Stimulated activated memory B cell treated with anti-CD40 and anti-IgM and Interleukin-4, amounts not matched to agents 10 μg/mL and 1 μg/mL and 100 μg/mL, for 72 hours (primary cell): ENCODE data around the gene NCMAP.
"Not testable (repeated sequence)": the region's sequence is repeated elsewhere in the genome, so short reads cannot be mapped to it uniquely, and the experiment has no call there.

Source experiments
- ATAC-seq: fragments of 150-1000 bp; cut with Tn5 transposase; 2 replicates; pipeline ENCODE4 v1.10.0; 2021
- H3K27ac Mint-ChIP-seq: one replicate; pipeline ENCODE4 v1.8.0; 2022; ENCODE audit warnings: mild to moderate bottlenecking, mixed read lengths
- H3K27me3 Mint-ChIP-seq: one replicate; pipeline ENCODE4 v1.8.0; 2022; ENCODE audit warnings: mixed read lengths
- H3K36me3 Mint-ChIP-seq: one replicate; pipeline ENCODE4 v1.8.0; 2022; ENCODE audit warnings: mixed read lengths
- H3K4me1 Mint-ChIP-seq: one replicate; pipeline ENCODE4 v1.8.0; 2022; ENCODE audit warnings: mixed read lengths
- H3K4me3 Mint-ChIP-seq: one replicate; pipeline ENCODE4 v1.8.0; 2022; ENCODE audit warnings: mild to moderate bottlenecking, moderate library complexity, mixed read lengths
- H3K9me3 Mint-ChIP-seq: one replicate; pipeline ENCODE4 v1.8.0; 2022; ENCODE audit warnings: mixed read lengths

Gene NCMAP

GRCh38 chr1:24535021-24535424 lies 20.9 kb upstream of the NCMAP start:
- peak overlapping the region; percentile 98 for H3K27ac Mint-ChIP-seq
- peaks cover 16% of the 10 kb centered on the region for H3K36me3 Mint-ChIP-seq
- H3K27me3 Mint-ChIP-seq, result no peaks in the 10 kb centered on the region

GRCh38 chr1:24535778-24536177 lies 20.1 kb upstream of the NCMAP start:
- H3K27me3 Mint-ChIP-seq, result no peaks in the 10 kb centered on the region

More at GRCh38 chr1:24535021-24535424, 20.9 kb upstream of the NCMAP start:
- ATAC-seq, result peak; percentile 85
- no peaks in the 10 kb centered on the region for H3K9me3 Mint-ChIP-seq
- H3K4me3 Mint-ChIP-seq, result peak overlapping the region; percentile 87
- H3K4me1 Mint-ChIP-seq, result peaks cover 54% of the 10 kb centered on the region

GRCh38 chr1:24536391-24536840 lies 19.5 kb upstream of the NCMAP start:
- H3K36me3 Mint-ChIP-seq, result peaks cover 12% of the 10 kb centered on the region
- H3K4me1 Mint-ChIP-seq, result peaks cover 64% of the 10 kb centered on the region
- H3K9me3 Mint-ChIP-seq, result no peaks in the 10 kb centered on the region

More at GRCh38 chr1:24535778-24536177, 20.1 kb upstream of the NCMAP start:
- Mint-ChIP-seq H3K4me3 (peak overlapping the region; percentile 70), H3K9me3 (no peaks in the 10 kb centered on the region), H3K4me1 (peaks cover 58% of the 10 kb centered on the region), H3K27ac (peak overlapping the region; percentile 98), H3K36me3 (peaks cover 12% of the 10 kb centered on the region)
- no peak for ATAC-seq

DNA sequence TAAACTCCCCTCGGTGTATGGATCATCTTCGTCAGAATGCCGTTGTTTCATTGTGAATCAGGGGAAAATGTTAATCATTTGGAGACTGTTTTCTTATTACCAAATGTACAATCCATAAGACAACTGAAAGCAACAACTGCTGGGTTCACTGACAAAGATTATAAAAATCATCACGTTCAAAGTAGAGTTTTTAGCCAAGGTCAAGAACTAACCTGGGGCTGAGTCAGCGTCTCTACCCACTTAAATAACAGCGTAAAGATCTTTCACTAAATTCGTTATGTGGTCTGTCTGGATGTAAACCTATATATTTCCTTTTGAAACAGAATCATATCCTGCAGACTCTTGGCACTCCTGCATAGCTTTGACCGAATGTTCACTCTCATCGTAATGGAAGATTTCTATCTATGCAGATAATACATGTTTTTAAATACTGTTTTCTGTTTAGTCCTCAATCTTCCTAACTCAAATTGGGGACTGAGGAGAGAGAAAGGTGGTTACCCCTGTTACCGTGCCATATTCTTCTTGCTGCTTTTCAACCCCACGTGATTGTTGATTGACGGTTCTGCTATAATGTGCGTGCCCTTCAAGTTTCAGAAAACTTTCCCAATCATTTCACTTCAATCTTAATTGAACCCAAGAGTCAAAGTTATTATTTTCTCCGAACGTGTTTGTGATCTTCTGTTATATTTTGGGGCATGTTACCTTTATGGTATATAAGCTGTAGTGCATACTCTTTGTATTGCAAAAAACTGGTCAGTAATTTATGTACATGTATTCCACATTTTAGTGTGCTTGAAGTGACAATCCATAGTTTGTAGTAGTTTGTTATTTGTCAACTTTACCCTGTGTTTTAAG lies 15.6 kb upstream of the NCMAP start:
- H3K4me3 Mint-ChIP-seq, result peak overlapping the region; percentile 47
- no peaks in the 10 kb centered on the region for H3K36me3 Mint-ChIP-seq
- H3K9me3 Mint-ChIP-seq, result no peaks in the 10 kb centered on the region
- H3K4me1 Mint-ChIP-seq, result peaks cover 59% of the 10 kb centered on the region
- peak overlapping the region; percentile 88 for H3K27ac Mint-ChIP-seq
- no peaks in the 10 kb centered on the region for H3K27me3 Mint-ChIP-seq
- no peak for ATAC-seq

More at GRCh38 chr1:24536391-24536840, 19.5 kb upstream of the NCMAP start:
- H3K27ac Mint-ChIP-seq, result peak overlapping the region; percentile 98
- no peaks in the 10 kb centered on the region for H3K27me3 Mint-ChIP-seq
- H3K4me3 Mint-ChIP-seq, result peak overlapping the region; percentile 70
- ATAC-seq, result peak; percentile 86

DNA sequence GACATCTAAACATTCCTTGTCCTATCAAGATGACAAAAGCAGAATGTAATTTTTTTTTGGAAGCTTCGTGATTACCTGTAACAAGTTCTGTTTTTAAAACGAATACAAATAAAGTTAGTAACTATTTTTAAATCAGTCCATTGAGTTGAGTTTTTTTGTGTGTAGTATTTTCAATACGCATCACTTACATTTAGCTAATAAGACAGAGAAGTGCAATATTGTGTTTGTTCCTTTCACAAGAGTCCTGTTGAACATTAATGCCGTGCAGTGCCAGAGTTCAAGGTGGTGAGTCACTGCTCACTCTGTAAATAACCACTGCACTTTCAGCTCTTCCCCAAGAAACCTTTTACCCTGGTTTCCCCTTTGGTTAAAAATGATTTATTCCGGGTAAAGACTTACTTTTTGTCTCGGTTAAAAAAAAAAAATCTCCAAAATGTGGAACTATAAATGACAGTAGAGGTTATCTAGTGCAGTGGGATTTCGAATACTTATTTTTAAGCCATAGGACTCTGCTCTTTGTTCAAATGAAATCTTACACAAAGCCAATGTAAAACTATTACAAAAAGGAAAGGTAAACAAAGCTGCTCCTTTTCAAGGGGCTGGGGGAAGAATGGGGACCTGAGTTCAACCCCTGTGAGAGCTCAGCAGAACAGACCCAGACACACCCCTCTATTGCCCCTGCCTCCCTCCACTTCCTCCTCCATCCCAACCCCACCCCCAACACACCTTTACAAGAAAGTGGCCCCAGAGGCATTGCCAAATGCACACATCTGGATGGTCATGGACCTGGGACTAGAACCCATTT lies 14.8 kb upstream of the NCMAP start:
- Mint-ChIP-seq H3K27me3 (no peaks in the 10 kb centered on the region), H3K27ac (peak overlapping the region; percentile 88), H3K9me3 (no peaks in the 10 kb centered on the region), H3K4me1 (peaks cover 51% of the 10 kb centered on the region), H3K36me3 (no peaks in the 10 kb centered on the region), H3K4me3 (peak overlapping the region; percentile 47)
- ATAC-seq, result peak; percentile 73

- no peaks in the 10 kb centered on the region for H3K9me3 Mint-ChIP-seq
Observed at GRCh38 chr1:24541711-24542346, 14.1 kb upstream of the NCMAP start.

DNA sequence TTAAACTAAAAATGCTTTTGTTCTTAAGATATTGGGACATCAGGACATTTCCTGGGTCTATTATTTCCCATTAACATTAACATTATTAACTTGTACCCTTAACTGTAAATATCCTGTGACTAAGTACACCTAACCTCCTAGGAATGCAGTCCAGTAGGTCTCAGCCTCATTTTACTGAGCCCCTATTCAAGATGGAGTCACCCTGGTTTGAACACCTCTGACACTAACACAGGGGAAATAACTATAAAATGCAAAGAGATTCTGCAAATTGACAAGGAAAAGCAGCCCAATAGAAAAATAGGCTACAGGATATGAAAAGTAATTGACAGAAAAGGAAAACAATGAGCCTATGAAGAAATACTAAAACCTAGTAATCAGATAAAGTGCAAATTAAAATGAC lies 11.6 kb upstream of the NCMAP start:
- no peak for ATAC-seq
- H3K36me3 Mint-ChIP-seq, result no peaks in the 10 kb centered on the region
- no peaks in the 10 kb centered on the region for H3K9me3 Mint-ChIP-seq
- H3K4me1 Mint-ChIP-seq, result peaks cover 50% of the 10 kb centered on the region
- no peak overlapping the region for H3K4me3 Mint-ChIP-seq
- H3K27me3 Mint-ChIP-seq, result no peaks in the 10 kb centered on the region
- no peak overlapping the region for H3K27ac Mint-ChIP-seq

More at GRCh38 chr1:24541711-24542346, 14.1 kb upstream of the NCMAP start:
- Mint-ChIP-seq H3K4me1 (peaks cover 44% of the 10 kb centered on the region), H3K27ac (peak overlapping the region; percentile 88), H3K27me3 (no peaks in the 10 kb centered on the region), H3K36me3 (no peaks in the 10 kb centered on the region), H3K4me3 (no peak overlapping the region)
- ATAC-seq, result no peak

DNA sequence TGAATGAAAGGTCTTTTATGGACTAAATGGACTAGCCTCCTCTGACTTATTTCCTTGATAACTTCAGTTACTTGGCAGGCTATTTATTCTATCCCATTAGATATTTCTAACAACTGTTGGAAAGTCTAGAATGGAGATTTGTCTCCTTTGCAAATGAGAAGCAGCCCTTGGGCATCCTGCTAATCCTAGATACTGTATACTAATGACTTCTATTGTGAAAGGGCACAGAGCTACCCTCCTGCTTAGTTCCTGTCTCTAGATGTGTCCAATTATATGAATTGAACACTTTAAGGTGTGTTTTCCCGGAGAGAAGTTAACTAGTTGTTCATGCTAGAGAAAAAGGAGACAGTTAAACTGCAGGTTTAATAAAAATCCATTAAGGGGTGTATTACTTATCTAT lies 10.2 kb upstream of the NCMAP start:
- Mint-ChIP-seq H3K4me1 (peaks cover 36% of the 10 kb centered on the region), H3K27me3 (no peaks in the 10 kb centered on the region), H3K36me3 (no peaks in the 10 kb centered on the region), H3K27ac (peak overlapping the region; percentile 38), H3K9me3 (no peaks in the 10 kb centered on the region), H3K4me3 (no peak overlapping the region)
- no peak for ATAC-seq

- ATAC-seq, result no peak
- H3K36me3 Mint-ChIP-seq, result no peaks in the 10 kb centered on the region
- H3K27me3 Mint-ChIP-seq, result no peaks in the 10 kb centered on the region
- H3K4me1 Mint-ChIP-seq, result peaks cover 21% of the 10 kb centered on the region
- no peaks in the 10 kb centered on the region for H3K9me3 Mint-ChIP-seq
- H3K4me3 Mint-ChIP-seq, result no peak overlapping the region
- H3K27ac Mint-ChIP-seq, result peak overlapping the region; percentile 77
Observed at GRCh38 chr1:24547195-24547594, 8.7 kb upstream of the NCMAP start.

DNA sequence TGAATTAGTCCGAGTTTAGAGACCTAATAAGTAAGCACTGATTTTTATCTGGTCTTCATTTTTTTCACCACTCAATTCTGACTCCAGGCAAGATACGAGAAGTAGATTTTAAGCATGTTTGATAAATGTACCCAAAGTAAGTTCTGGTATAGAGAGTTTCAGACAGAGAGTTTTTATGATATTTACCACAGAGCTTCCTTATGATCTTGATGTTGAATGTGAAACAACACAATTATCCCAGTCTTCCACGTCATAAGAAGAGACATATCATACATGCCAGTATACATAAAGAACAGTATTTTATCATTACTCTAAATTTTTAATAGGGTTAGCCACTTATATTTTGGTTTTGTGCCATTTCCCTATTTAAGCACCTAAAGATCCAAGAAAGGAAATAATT lies 7.8 kb upstream of the NCMAP start:
- Mint-ChIP-seq H3K27me3 (no peaks in the 10 kb centered on the region), H3K27ac (peak overlapping the region; percentile 77), H3K4me3 (no peak overlapping the region), H3K9me3 (no peaks in the 10 kb centered on the region), H3K4me1 (peaks cover 20% of the 10 kb centered on the region), H3K36me3 (no peaks in the 10 kb centered on the region)
- ATAC-seq, result no peak

- not testable (repeated sequence) for H3K9me3 Mint-ChIP-seq, H3K4me3 Mint-ChIP-seq, H3K27me3 Mint-ChIP-seq, H3K36me3 Mint-ChIP-seq, ATAC-seq
- peak overlapping the region; percentile 77 for H3K27ac Mint-ChIP-seq
- H3K4me1 Mint-ChIP-seq, result peaks cover 20% of the 10 kb centered on the region
Observed at GRCh38 chr1:24549210-24549609, 6.7 kb upstream of the NCMAP start.

DNA sequence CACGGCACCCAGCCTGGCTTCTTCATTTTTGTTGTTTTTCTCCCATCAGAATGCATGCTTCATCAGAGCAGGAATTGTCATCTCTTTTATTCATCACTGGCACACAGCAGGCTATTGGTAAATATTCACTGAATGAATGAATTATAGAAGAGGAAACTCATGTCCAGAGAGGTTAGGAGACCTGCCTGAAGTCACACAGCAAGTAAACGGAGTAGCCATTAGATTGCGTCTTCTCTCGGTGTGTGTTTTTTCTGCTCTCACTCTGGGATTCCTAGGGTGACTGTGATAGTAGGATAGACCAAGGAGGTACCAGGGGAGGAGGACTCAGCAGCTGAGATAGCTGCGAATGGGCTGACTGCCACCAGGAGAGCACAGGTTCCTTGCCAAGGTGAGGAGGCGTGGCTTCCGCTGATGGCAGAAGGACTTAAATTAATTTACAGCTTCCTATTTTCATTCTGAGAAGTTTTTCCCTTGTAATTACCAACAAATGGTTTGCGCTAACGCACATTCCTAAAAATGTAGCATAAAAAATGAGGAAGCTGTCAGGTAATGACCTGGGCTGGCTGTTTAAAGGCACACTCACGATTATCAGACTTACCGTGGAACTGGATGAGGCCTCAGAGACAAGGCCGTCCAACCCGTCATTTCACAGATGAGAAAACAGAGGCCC lies 4.5 kb upstream of the NCMAP start:
- no peak overlapping the region for H3K27ac Mint-ChIP-seq
- ATAC-seq, result no peak

DNA sequence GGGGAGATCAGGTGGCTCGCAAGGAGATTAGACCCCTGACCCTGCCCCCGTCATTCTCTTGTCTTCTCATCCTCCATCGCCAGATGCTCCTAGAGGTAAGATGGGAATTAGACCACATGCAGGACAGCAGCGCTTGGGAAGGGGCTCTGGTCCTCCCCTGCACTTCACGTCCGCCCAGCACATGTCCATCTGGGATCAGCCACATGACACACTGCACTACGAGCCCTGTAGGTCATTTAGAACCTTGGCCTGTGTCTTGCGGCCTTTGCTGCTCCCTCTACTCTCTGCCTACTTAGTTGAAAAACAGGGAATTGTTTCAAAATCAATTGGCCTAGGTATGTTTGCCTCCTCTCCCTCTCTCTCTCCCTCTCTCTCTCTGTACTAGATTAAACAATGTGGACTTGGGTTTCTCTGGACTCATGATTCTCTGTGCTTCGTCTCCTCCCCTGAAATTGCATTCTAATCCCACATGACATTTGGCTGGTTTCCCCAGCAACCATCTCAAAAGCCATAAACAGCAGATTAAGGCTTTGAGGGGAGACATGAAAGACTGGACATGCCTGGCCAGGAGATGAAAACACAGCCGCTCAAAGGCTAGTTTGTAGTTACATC lies 3.8 kb upstream of the NCMAP start:
- H3K4me3 Mint-ChIP-seq, result no peak overlapping the region
- peak overlapping the region; percentile 8 for H3K27ac Mint-ChIP-seq
- H3K4me1 Mint-ChIP-seq, result peaks cover 27% of the 10 kb centered on the region
- H3K27me3 Mint-ChIP-seq, result peaks cover 16% of the 10 kb centered on the region
- H3K9me3 Mint-ChIP-seq, result no peaks in the 10 kb centered on the region
- H3K36me3 Mint-ChIP-seq, result no peaks in the 10 kb centered on the region
- no peak for ATAC-seq

More for the DNA sequence above, 4.5 kb upstream of the NCMAP start:
- Mint-ChIP-seq H3K27me3 (peaks cover 10% of the 10 kb centered on the region), H3K9me3 (no peaks in the 10 kb centered on the region), H3K36me3 (no peaks in the 10 kb centered on the region), H3K4me3 (no peak overlapping the region), H3K4me1 (peaks cover 27% of the 10 kb centered on the region)

DNA sequence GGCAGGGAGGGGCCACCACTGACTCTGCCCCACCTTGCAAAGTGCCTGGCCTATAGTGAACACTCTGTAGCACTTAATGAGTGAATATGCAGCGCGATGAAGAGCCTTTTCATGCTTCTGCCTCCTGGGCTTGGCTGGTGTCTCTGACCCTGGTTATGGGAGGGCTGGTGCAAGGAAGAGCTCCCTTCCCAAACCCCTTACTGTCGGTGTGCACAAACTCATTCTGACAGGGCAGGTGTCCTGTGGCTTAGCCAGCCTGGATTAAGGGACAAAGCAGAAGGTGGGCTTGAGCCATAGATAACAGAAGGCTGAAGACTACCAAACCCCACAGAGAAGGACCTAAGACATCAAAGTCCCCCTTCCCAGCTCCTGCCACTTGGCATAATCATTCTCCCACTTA lies 2.0 kb upstream of the NCMAP start:
- H3K4me1 Mint-ChIP-seq, result peaks cover 21% of the 10 kb centered on the region

More for the DNA sequence above, 2.0 kb upstream of the NCMAP start:
- Mint-ChIP-seq H3K9me3 (no peaks in the 10 kb centered on the region), H3K4me3 (no peak overlapping the region), H3K27me3 (peaks cover 26% of the 10 kb centered on the region), H3K27ac (no peak overlapping the region), H3K36me3 (no peaks in the 10 kb centered on the region)
- no peak for ATAC-seq
